ENCODE measurements around the gene PCDHGA12.
"Not testable (repeated sequence)": the region's sequence is repeated elsewhere in the genome, so short reads cannot be mapped to it uniquely, and the experiment has no call there.

The PCDHGA12 gene

GRCh38 chr5:141417494-141418172, 12.7 kb upstream of the PCDHGA12 start, which contains the start of gene PCDHGB7:
Gene PCDHGB7, plus strand, starts transcription at chr5:141417677. Its CDS starts 183 bp downstream, at chr5:141417860.
- not testable (repeated sequence) for H3K27ac ChIP-seq
- TF ChIP-seq, protein P1, sequence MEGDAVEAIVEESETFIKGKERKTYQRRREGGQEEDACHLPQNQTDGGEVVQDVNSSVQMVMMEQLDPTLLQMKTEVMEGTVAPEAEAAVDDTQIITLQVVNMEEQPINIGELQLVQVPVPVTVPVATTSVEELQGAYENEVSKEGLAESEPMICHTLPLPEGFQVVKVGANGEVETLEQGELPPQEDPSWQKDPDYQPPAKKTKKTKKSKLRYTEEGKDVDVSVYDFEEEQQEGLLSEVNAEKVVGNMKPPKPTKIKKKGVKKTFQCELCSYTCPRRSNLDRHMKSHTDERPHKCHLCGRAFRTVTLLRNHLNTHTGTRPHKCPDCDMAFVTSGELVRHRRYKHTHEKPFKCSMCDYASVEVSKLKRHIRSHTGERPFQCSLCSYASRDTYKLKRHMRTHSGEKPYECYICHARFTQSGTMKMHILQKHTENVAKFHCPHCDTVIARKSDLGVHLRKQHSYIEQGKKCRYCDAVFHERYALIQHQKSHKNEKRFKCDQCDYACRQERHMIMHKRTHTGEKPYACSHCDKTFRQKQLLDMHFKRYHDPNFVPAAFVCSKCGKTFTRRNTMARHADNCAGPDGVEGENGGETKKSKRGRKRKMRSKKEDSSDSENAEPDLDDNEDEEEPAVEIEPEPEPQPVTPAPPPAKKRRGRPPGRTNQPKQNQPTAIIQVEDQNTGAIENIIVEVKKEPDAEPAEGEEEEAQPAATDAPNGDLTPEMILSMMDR (conservative IDR thresholded peaks at IDR 0.05), result peak; percentile 50

GRCh38 chr5:141419074-141419880, 11.0 kb upstream of the PCDHGA12 start:
- TF ChIP-seq, protein P1 (conservative IDR thresholded peaks at IDR 0.05), result no peak
- H3K27ac ChIP-seq, result no peak overlapping the region

- H3K27ac ChIP-seq, result no peak within 1 kb of the TSS
- TF ChIP-seq, protein P1 (conservative IDR thresholded peaks at IDR 0.05), result 0 out of 2 replicates have a peak, but pooled peaks have one; percentile 5
Observed at GRCh38 chr5:141420855-141421488, 9.3 kb upstream of the PCDHGA12 start, which contains the start of gene PCDHGA11. Gene PCDHGA11, plus strand, starts transcription at chr5:141421051. Its CDS starts 177 bp downstream, at chr5:141421228.

DNA sequence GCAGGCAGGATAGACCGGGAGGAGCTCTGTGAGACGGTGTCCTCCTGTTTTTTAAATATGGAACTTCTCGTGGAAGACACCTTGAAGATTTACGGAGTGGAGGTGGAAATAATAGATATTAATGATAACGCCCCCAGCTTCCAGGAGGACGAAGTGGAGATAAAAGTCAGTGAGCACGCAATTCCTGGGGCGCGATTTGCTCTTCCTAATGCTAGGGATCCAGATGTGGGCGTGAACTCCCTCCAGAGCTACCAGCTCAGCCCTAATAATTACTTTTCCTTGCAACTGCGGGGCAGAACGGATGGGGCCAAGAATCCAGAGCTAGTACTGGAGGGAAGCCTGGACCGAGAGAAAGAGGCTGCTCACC, 8.8 kb upstream of the PCDHGA12 start:
- no peak overlapping the region for H3K27ac ChIP-seq
- TF ChIP-seq, protein P1 (conservative IDR thresholded peaks at IDR 0.05), result no peak

GRCh38 chr5:141422742-141423291, 7.5 kb upstream of the PCDHGA12 start:
- TF ChIP-seq, protein P1 (conservative IDR thresholded peaks at IDR 0.05), result no peak

GRCh38 chr5:141427783-141428426, 2.4 kb upstream of the PCDHGA12 start:
- TF ChIP-seq, protein P1 (conservative IDR thresholded peaks at IDR 0.05), result no peak
- H3K27ac ChIP-seq, result no peak overlapping the region

More at GRCh38 chr5:141422742-141423291, 7.5 kb upstream of the PCDHGA12 start:
- H3K27ac ChIP-seq, result no peak overlapping the region

Data from VCaP (cell line).